ENCODE data around the gene EPB41L4A.

EPB41L4A gene

GRCh38 chr5:112419986-112420864, 1.1 kb upstream of the EPB41L4A start (continued):
- TF ChIP-seq ZBTB10 (tag by site-specific recombination; IDR thresholded peaks at IDR 0.05) (peak; percentile 75), ZNF510 (tag by site-specific recombination; IDR thresholded peaks at IDR 0.05; ENCODE audit: insufficient replicate concordance) (no peak), BCL6B (tag by site-specific recombination; IDR thresholded peaks at IDR 0.05) (no peak), ZSCAN5A (tag by site-specific recombination; IDR thresholded peaks at IDR 0.05) (peak; percentile 76), ZNF639 (tag by site-specific recombination; IDR thresholded peaks at IDR 0.05) (0 out of 2 replicates have a peak, but pooled peaks have one; percentile 47), ZNF26 (tag by site-specific recombination; IDR thresholded peaks at IDR 0.05) (no peak), ZFHX2 (tag by site-specific recombination; conservative IDR thresholded peaks at IDR 0.05) (peak; percentile 80), KLF9 (tag by site-specific recombination; IDR thresholded peaks at IDR 0.05; ENCODE audit: low read depth) (peak; percentile 79), KLF16 (tag by site-specific recombination; IDR thresholded peaks at IDR 0.05) (peak; percentile 69; the same call in 1 of the 2 replicates), REST (tag by site-specific recombination; IDR thresholded peaks at IDR 0.05) (peak; percentile 16; the same call in 1 of the 2 replicates), BCL11A (tag by site-specific recombination; IDR thresholded peaks at IDR 0.05; ENCODE audit: low read depth) (0 out of 2 replicates have a peak, but pooled peaks have one; percentile 26), SP3 (tag by site-specific recombination; IDR thresholded peaks at IDR 0.05) (peak; percentile 85), ZNF76 (tag by site-specific recombination; IDR thresholded peaks at IDR 0.05; ENCODE audit: borderline replicate concordance, low read depth) (peak; percentile 78), ZNF354C (tag by site-specific recombination; IDR thresholded peaks at IDR 0.05; ENCODE audit: borderline replicate concordance, low read depth) (no peak), ZSCAN30 (tag by site-specific recombination; IDR thresholded peaks at IDR 0.05) (peak; percentile 70), ZNF366 (tag by site-specific recombination; conservative IDR thresholded peaks at IDR 0.05) (0 out of 2 replicates have a peak, but pooled peaks have one; percentile 8), PRDM4 (tag by site-specific recombination; IDR thresholded peaks at IDR 0.05) (0 out of 2 replicates have a peak, but pooled peaks have one; percentile 11), ZNF692 (tag by site-specific recombination; IDR thresholded peaks at IDR 0.05) (peak; percentile 88), ZIC2 (tag by site-specific recombination; IDR thresholded peaks at IDR 0.05) (peak; percentile 95), ZNF37A (tag by site-specific recombination; IDR thresholded peaks at IDR 0.05) (no peak), ZNF670 (tag by site-specific recombination; IDR thresholded peaks at IDR 0.05; ENCODE audit: low read depth) (no peak)

Measured in HEK293 (cell line).